GM18867 (cell line): Measurements from ENCODE around the gene PCDHGB7.
"Not testable (repeated sequence)": the region's sequence is repeated elsewhere in the genome, so short reads cannot be mapped to it uniquely, and the experiment has no call there.

ENCODE experiments used
- ATAC-seq: cut with Tn5 transposase; IDR thresholded peaks from one replicate; pipeline ENCODE4 v1.9.1; 2021; ENCODE audit warnings: mild to moderate bottlenecking, moderate library complexity; ENCODE audit not compliant: unreplicated experiment

The PCDHGB7 gene

GRCh38 chr5:141422742-141423291 is 5.3 kb downstream of the PCDHGB7 start:
- no peak for ATAC-seq

GRCh38 chr5:141427783-141428426 is 10.4 kb downstream of the PCDHGB7 start:
- no peak for ATAC-seq

GRCh38 chr5:141430332-141431113 is 13.0 kb downstream of the PCDHGB7 start, which contains the start of gene PCDHGA12:
TSS of gene PCDHGA12 (plus strand) at chr5:141430507. CDS start at chr5:141430760, 253 bp downstream.
- ATAC-seq, result peak; percentile 86

- ATAC-seq, result peak; percentile 53
Observed at GRCh38 chr5:141431286-141431685, 13.8 kb downstream of the PCDHGB7 start.

GRCh38 chr5:141432308-141432707 is 14.8 kb downstream of the PCDHGB7 start:
- ATAC-seq, result not testable (repeated sequence)

- not testable (repeated sequence) for ATAC-seq
Observed at GRCh38 chr5:141432726-141433125, 15.2 kb downstream of the PCDHGB7 start.

GRCh38 chr5:141434006-141434405 is 16.5 kb downstream of the PCDHGB7 start:
- ATAC-seq, result no peak

- ATAC-seq, result no peak
Observed at GRCh38 chr5:141437221-141437620, 19.7 kb downstream of the PCDHGB7 start.

GRCh38 chr5:141439411-141440141 is 22.1 kb downstream of the PCDHGB7 start:
- ATAC-seq, result no peak

GRCh38 chr5:141440341-141440740 is 22.9 kb downstream of the PCDHGB7 start:
- ATAC-seq, result no peak

GRCh38 chr5:141441571-141442170 is 24.2 kb downstream of the PCDHGB7 start:
- no peak for ATAC-seq

- ATAC-seq, result no peak
Observed at GRCh38 chr5:141465351-141465750, 47.9 kb downstream of the PCDHGB7 start.
